ENCODE measurements around the gene TMEM259. TPM values are rescaled to one million over a fixed set of nuclear protein-coding genes. Genes with fewer than 3 reads are reported as not detected.
"Not testable (repeated sequence)": the region's sequence is repeated elsewhere in the genome, so short reads cannot be mapped to it uniquely, and the experiment has no call there.

TMEM259 gene
- polyA plus RNA-seq, 4 donors, result 98.1 to 152 (median 101) TPM

GRCh38 chr19:1040476-1041271, 19.8 kb upstream of the TMEM259 start:
- DNase-seq (ENCODE audit: low read depth in 4 of 4, low spot score in 3 of 4), result peak in 3 of 4 donors; percentile 69 to 72 (median 71)

- peak; percentile 92 to 98 (median 95) for DNase-seq (ENCODE audit: low read depth in 4 of 4, low spot score in 3 of 4)
Measured at GRCh38 chr19:1039646-1040475, 18.9 kb upstream of the TMEM259 start, which contains the start of gene ABCA7. ABCA7 (plus strand) TSS chr19:1040107; CDS start chr19:1041362, 1,255 bp downstream.

GRCh38 chr19:1038978-1039645, 18.2 kb upstream of the TMEM259 start:
- DNase-seq (ENCODE audit: low read depth in 4 of 4, low spot score in 3 of 4), result no peak

GRCh38 chr19:1037621-1038064, 16.7 kb upstream of the TMEM259 start:
- DNase-seq (ENCODE audit: low read depth in 4 of 4, low spot score in 3 of 4), result no peak

GRCh38 chr19:1035998-1036621, 15.2 kb upstream of the TMEM259 start:
- no peak for DNase-seq (ENCODE audit: low read depth in 4 of 4, low spot score in 3 of 4)

- DNase-seq (ENCODE audit: low read depth in 4 of 4, low spot score in 3 of 4), result no peak
Measured at GRCh38 chr19:1032264-1032867, 11.4 kb upstream of the TMEM259 start.

GRCh38 chr19:1028062-1028926, 7.4 kb upstream of the TMEM259 start:
- DNase-seq (ENCODE audit: low read depth in 4 of 4, low spot score in 3 of 4), result peak in 3 of 4 donors; percentile 71 to 74 (median 72)

- no peak for DNase-seq (ENCODE audit: low read depth in 4 of 4, low spot score in 3 of 4)
Measured at GRCh38 chr19:1027650-1028061, 6.7 kb upstream of the TMEM259 start.

GRCh38 chr19:1026783-1027649, 6.1 kb upstream of the TMEM259 start:
- DNase-seq (ENCODE audit: low read depth in 4 of 4, low spot score in 3 of 4), result no peak

GRCh38 chr19:1025960-1026782, 5.2 kb upstream of the TMEM259 start, which contains the start of gene CNN2:
CNN2 (plus strand) TSS chr19:1026608; CDS start chr19:1026662, 54 bp downstream.
- DNase-seq (ENCODE audit: low read depth in 4 of 4, low spot score in 3 of 4), result peak in 2 of 4 donors; percentile 63 to 73

- DNase-seq (ENCODE audit: low read depth in 4 of 4, low spot score in 3 of 4), result not testable (repeated sequence)
Measured at GRCh38 chr19:1025080-1025479, 4.2 kb upstream of the TMEM259 start.

GRCh38 chr19:1023883-1024188, 2.9 kb upstream of the TMEM259 start:
- not testable (repeated sequence) for DNase-seq (ENCODE audit: low read depth in 4 of 4, low spot score in 3 of 4)

- DNase-seq (ENCODE audit: low read depth in 4 of 4, low spot score in 3 of 4), result no peak
Measured at GRCh38 chr19:1019980-1020867, 699 bp downstream of the TMEM259 start.

- DNase-seq (ENCODE audit: low read depth in 4 of 4, low spot score in 3 of 4), result no peak
Measured at GRCh38 chr19:1019616-1019961, 1.3 kb downstream of the TMEM259 start.

- DNase-seq (ENCODE audit: low read depth in 4 of 4, low spot score in 3 of 4), result no peak
Measured at GRCh38 chr19:1018932-1019615, 1.8 kb downstream of the TMEM259 start.

GRCh38 chr19:1018393-1018792, 2.5 kb downstream of the TMEM259 start:
- DNase-seq (ENCODE audit: low read depth in 4 of 4, low spot score in 3 of 4), result no peak

Measured in right renal pelvis (tissue), 4 donors.